Activated CD8-positive, alpha-beta T cell treated with anti-CD3 and anti-CD28 coated beads for 36 hours (primary cell): ENCODE data around the gene TOM1L1. TPM values are rescaled to one million over a fixed set of nuclear protein-coding genes. Genes with fewer than 3 reads are reported as not detected.

Source experiments
- ATAC-seq: fragments of 200-7000 bp; cut with Tn5 transposase; one replicate; pipeline ENCODE4 v1.10.0; 2021; ENCODE audit warnings: mild to moderate bottlenecking, moderate library complexity
- CTCF ChIA-PET: fragments of 350-600 bp; sonication (Branson Sonifier 250); formaldehyde crosslinking; loops from one replicate; lab custom pipeline; 2021; ENCODE audit warnings: antibody characterized with exemption; lab: Charles Lee
- POLR2A ChIA-PET: fragments of 350-600 bp; sonication (Branson Sonifier 250); formaldehyde crosslinking; loops from one replicate; lab custom pipeline; 2021; ENCODE audit warnings: antibody characterized with exemption; lab: Charles Lee
- DNase-seq: peaks from one replicate; pipeline ENCODE4 v3.0.0-alpha.2; 2020
- H3K27ac Mint-ChIP-seq: one replicate; pipeline ENCODE4 v1.8.0; 2021; ENCODE audit warnings: mild to moderate bottlenecking, mixed read lengths
- H3K27me3 Mint-ChIP-seq: one replicate; pipeline ENCODE4 v1.8.0; 2021; ENCODE audit warnings: mixed read lengths
- H3K36me3 Mint-ChIP-seq: one replicate; pipeline ENCODE4 v1.8.0; 2021; ENCODE audit warnings: low read depth, mixed read lengths
- H3K4me1 Mint-ChIP-seq: one replicate; pipeline ENCODE4 v1.8.0; 2021; ENCODE audit warnings: low read depth, mixed read lengths
- H3K4me3 Mint-ChIP-seq: one replicate; pipeline ENCODE4 v1.8.0; 2021; ENCODE audit warnings: mild to moderate bottlenecking, moderate library complexity, mixed read lengths
- H3K9me3 Mint-ChIP-seq: one replicate; pipeline ENCODE4 v1.8.0; 2021; ENCODE audit warnings: mixed read lengths
- CTCF ChIP-seq: fragments of 200-600 bp; IDR thresholded peaks from one replicate; pipeline ENCODE4 v1.8.0; 2022; ENCODE audit warnings: antibody characterized with exemption, mild to moderate bottlenecking
- intact Hi-C: fragments of 100-400 bp; cut with micrococcal nuclease; formaldehyde crosslinking; loops from one replicate; pipeline ENCODE4 v1.10.0; 2022
- total RNA-seq, 2 experiments: library from RNA; stranded (reverse); gene quantifications; one replicate each; pipeline ENCODE4 v1.2.3, GENCODE V29; 2021

The TOM1L1 gene
- not detected for total RNA-seq

- H3K4me1 Mint-ChIP-seq = peaks cover 7% of the 10 kb centered on the region
- peak within 1 kb of the TSS; percentile 33 for H3K4me3 Mint-ChIP-seq
- no peaks in the 10 kb centered on the region for H3K36me3 Mint-ChIP-seq
- POLR2A ChIA-PET = no interaction called here
- peaks cover 38% of the 10 kb centered on the region for H3K27me3 Mint-ChIP-seq
- CTCF ChIA-PET = no interaction called here
- intact Hi-C loops = no loop called here
- no peak for TF ChIP-seq CTCF
- DNase-seq = peak; percentile 30
- no peaks in the 10 kb centered on the region for H3K9me3 Mint-ChIP-seq
- H3K27ac Mint-ChIP-seq = no peak within 1 kb of the TSS
- peak; percentile 74 for ATAC-seq
These were observed at the start of gene TOM1L1 for GRCh38 chr17:54900457-54901229. TSS of gene TOM1L1 (plus strand) at chr17:54900852. CDS start at chr17:54900866, 14 bp downstream.

- Mint-ChIP-seq H3K4me3 (no peak overlapping the region), H3K27ac (no peak overlapping the region), H3K4me1 (no peaks in the 10 kb centered on the region), H3K27me3 (peaks cover 2% of the 10 kb centered on the region), H3K9me3 (no peaks in the 10 kb centered on the region), H3K36me3 (no peaks in the 10 kb centered on the region)
- intact Hi-C loops = no loop called here
- CTCF ChIA-PET = no interaction called here
- no peak for TF ChIP-seq CTCF
- POLR2A ChIA-PET = no interaction called here
- DNase-seq (no peak), ATAC-seq (no peak)
These were observed 41.5 kb upstream of the TOM1L1 start for GRCh38 chr17:54859187-54859586.

- no peaks in the 10 kb centered on the region for H3K4me1 Mint-ChIP-seq
- no peak for TF ChIP-seq CTCF
- H3K27ac Mint-ChIP-seq = no peak overlapping the region
- H3K4me3 Mint-ChIP-seq = no peak overlapping the region
- intact Hi-C loops = no loop called here
- H3K27me3 Mint-ChIP-seq = peaks cover 4% of the 10 kb centered on the region
- CTCF ChIA-PET = no interaction called here
- ATAC-seq (no peak), DNase-seq (no peak)
- POLR2A ChIA-PET = no interaction called here
- no peaks in the 10 kb centered on the region for H3K36me3 Mint-ChIP-seq
- H3K9me3 Mint-ChIP-seq = no peaks in the 10 kb centered on the region
These were observed 39.8 kb upstream of the TOM1L1 start for GRCh38 chr17:54860617-54861470.

GRCh38 chr17:54861471-54861983 lies 39.1 kb upstream of the TOM1L1 start:
- Mint-ChIP-seq H3K36me3 (no peaks in the 10 kb centered on the region), H3K9me3 (no peaks in the 10 kb centered on the region), H3K4me1 (no peaks in the 10 kb centered on the region), H3K4me3 (no peak overlapping the region), H3K27ac (no peak overlapping the region), H3K27me3 (peaks cover 4% of the 10 kb centered on the region)
- ChIA-PET CTCF (no interaction called here), POLR2A (no interaction called here)
- ATAC-seq (no peak), DNase-seq (no peak)
- no peak for TF ChIP-seq CTCF
- intact Hi-C loops = no loop called here

GRCh38 chr17:54863176-54863575 lies 37.5 kb upstream of the TOM1L1 start:
- ATAC-seq (no peak), DNase-seq (no peak)
- Mint-ChIP-seq H3K4me1 (no peaks in the 10 kb centered on the region), H3K27ac (no peak overlapping the region), H3K4me3 (no peak overlapping the region), H3K36me3 (no peaks in the 10 kb centered on the region), H3K27me3 (peaks cover 4% of the 10 kb centered on the region), H3K9me3 (no peaks in the 10 kb centered on the region)
- TF ChIP-seq CTCF = no peak
- intact Hi-C loops = no loop called here
- ChIA-PET CTCF (no interaction called here), POLR2A (interaction anchor here (0.6 kb wide), 1 partner anchor 1092 kb away, joined by 4 read pairs; no protein-coding TSS in a partner anchor)
